HEK293 (cell line): ENCODE results near the gene NEB.

Experiments used
- CTCF ChIA-PET: fragments of 350-600 bp; formaldehyde crosslinking; extraction: SDS; loops from one replicate; lab custom pipeline; 2021; ENCODE audit warnings: antibody characterized with exemption; lab: Yijun Ruan, JAX
- POLR2A ChIA-PET: fragments of 300-600 bp; formaldehyde crosslinking; extraction: SDS; loops from one replicate; lab custom pipeline; 2020; ENCODE audit warnings: antibody characterized with exemption, inconsistent platforms; lab: Yijun Ruan, JAX
- H3K27ac ChIP-seq: fragments of 200-500 bp; sonication (Bioruptor generic); 2 replicates; pipeline ENCODE4 v1.5.1; 2014; ENCODE audit warnings: low read depth, low read length, control low read depth, inconsistent platforms; ENCODE audit errors: extremely low read depth
- H3K36me3 ChIP-seq, 2 experiments: fragments of 200-500 bp in 1 of 2; sonication (Bioruptor generic) in 1 of 2; 1 replicate in 1 of 2; 2 replicates in 1 of 2; pipeline ENCODE4 v1.5.1; 2014 to 2017; ENCODE audit warnings: inconsistent platforms in 2 of 2, low read length in 2 of 2; ENCODE audit not compliant: control insufficient read depth in 2 of 2, insufficient read depth in 1 of 2
- H3K4me1 ChIP-seq: fragments of 200-500 bp; sonication (Bioruptor generic); 2 replicates; pipeline ENCODE4 v1.5.1; 2014; ENCODE audit warnings: mild to moderate bottlenecking, low read length, inconsistent platforms; ENCODE audit not compliant: control insufficient read depth, insufficient read depth
- H3K4me3 ChIP-seq: 2 replicates; pipeline ENCODE4 v1.5.1; 2011; ENCODE audit warnings: low read depth, mild to moderate bottlenecking, control low read depth, low read length, moderate library complexity
- H3K9me3 ChIP-seq: fragments of 200-500 bp; sonication (Bioruptor generic); 2 replicates; pipeline ENCODE4 v1.5.1; 2014; ENCODE audit warnings: low read depth, low read length, inconsistent platforms; ENCODE audit not compliant: control insufficient read depth, insufficient read depth
- BCL11B ChIP-seq: fragments of 450-650 bp; formaldehyde crosslinking; IDR thresholded peaks from 2 replicates; pipeline ENCODE4 v1.5.1; 2016; ENCODE audit warnings: low read depth, missing biosample characterization, missing genetic modification characterization
- HOXC10 ChIP-seq: sonication (generic); formaldehyde crosslinking; IDR thresholded peaks from 2 replicates; pipeline ENCODE4 v1.8.1; 2023; ENCODE audit warnings: mild to moderate bottlenecking, missing genetic modification reagents
- INSM2 ChIP-seq: fragments of 450-650 bp; formaldehyde crosslinking; IDR thresholded peaks from 2 replicates; pipeline ENCODE4 v1.5.1; 2016; ENCODE audit warnings: missing biosample characterization, missing genetic modification characterization
- OVOL3 ChIP-seq: fragments of 450-650 bp; formaldehyde crosslinking; IDR thresholded peaks from 2 replicates; pipeline ENCODE4 v1.5.1; 2016; ENCODE audit warnings: missing biosample characterization, missing genetic modification characterization
- PRDM6 ChIP-seq: fragments of 450-650 bp; formaldehyde crosslinking; IDR thresholded peaks from 2 replicates; pipeline ENCODE4 v1.5.1; 2017; ENCODE audit warnings: missing biosample characterization, missing genetic modification characterization
- RBAK ChIP-seq: fragments of 450-650 bp; formaldehyde crosslinking; IDR thresholded peaks from 2 replicates; pipeline ENCODE4 v1.5.1; 2016; ENCODE audit warnings: missing biosample characterization, missing genetic modification characterization
- TCF7L2 ChIP-seq: IDR thresholded peaks from 2 replicates; pipeline ENCODE4 v1.6.1; 2011; ENCODE audit warnings: low read depth, mild to moderate bottlenecking, inconsistent platforms, low read length, moderate library complexity, borderline replicate concordance
- TRIM28 ChIP-seq: IDR thresholded peaks from 2 replicates; pipeline ENCODE4 v1.6.1; 2011; ENCODE audit warnings: low read length, control low read depth, borderline replicate concordance
- ZFP41 ChIP-seq: fragments of 450-650 bp; formaldehyde crosslinking; IDR thresholded peaks from 2 replicates; pipeline ENCODE4 v1.5.1; 2016; ENCODE audit warnings: missing biosample characterization, missing genetic modification characterization, borderline replicate concordance
- ZNF133 ChIP-seq: fragments of 450-650 bp; formaldehyde crosslinking; IDR thresholded peaks from 2 replicates; pipeline ENCODE4 v1.5.1; 2016; ENCODE audit warnings: missing biosample characterization, missing genetic modification characterization
- ZNF138 ChIP-seq: fragments of 450-650 bp; formaldehyde crosslinking; IDR thresholded peaks from 2 replicates; pipeline ENCODE4 v1.5.1; 2016; ENCODE audit warnings: missing biosample characterization, missing genetic modification characterization, borderline replicate concordance
- ZNF155 ChIP-seq: fragments of 450-650 bp; formaldehyde crosslinking; IDR thresholded peaks from 2 replicates; pipeline ENCODE4 v1.5.1; 2016; ENCODE audit warnings: missing biosample characterization, missing genetic modification characterization
- ZNF184 ChIP-seq: fragments of 450-650 bp; IDR thresholded peaks from 2 replicates; pipeline ENCODE4 v1.5.1; 2018; ENCODE audit warnings: missing biosample characterization, mild to moderate bottlenecking, missing genetic modification characterization
- ZNF214 ChIP-seq: fragments of 450-650 bp; formaldehyde crosslinking; IDR thresholded peaks from 2 replicates; pipeline ENCODE4 v1.5.1; 2017; ENCODE audit warnings: missing biosample characterization, mild to moderate bottlenecking, missing genetic modification characterization, borderline replicate concordance
- ZNF221 ChIP-seq: fragments of 450-650 bp; formaldehyde crosslinking; IDR thresholded peaks from 2 replicates; pipeline ENCODE4 v1.5.1; 2017; ENCODE audit warnings: missing biosample characterization, missing genetic modification characterization, borderline replicate concordance
- ZNF274 ChIP-seq, 2 experiments: fragments of 200-500 bp in 1 of 2; fragments of 450-650 bp in 1 of 2; sonication (Bioruptor generic) in 1 of 2; formaldehyde crosslinking in 1 of 2; IDR thresholded peaks; 2 replicates each; pipeline versions ENCODE4 v1.5.1 to v1.6.1; 2014 to 2016; ENCODE audit warnings: borderline replicate concordance in 1 of 2, inconsistent platforms in 1 of 2, low read length in 1 of 2, missing biosample characterization in 1 of 2, missing genetic modification characterization in 1 of 2
- ZNF324 ChIP-seq: fragments of 450-650 bp; formaldehyde crosslinking; IDR thresholded peaks from 2 replicates; pipeline ENCODE4 v1.5.1; 2016; ENCODE audit warnings: missing biosample characterization, missing genetic modification characterization
- ZNF37A ChIP-seq: fragments of 450-650 bp; IDR thresholded peaks from 2 replicates; pipeline ENCODE4 v1.5.1; 2018; ENCODE audit warnings: missing biosample characterization, missing genetic modification characterization
- ZNF391 ChIP-seq: fragments of 450-650 bp; formaldehyde crosslinking; IDR thresholded peaks from 2 replicates; pipeline ENCODE4 v1.5.1; 2016; ENCODE audit warnings: low read depth, missing biosample characterization, missing genetic modification characterization, borderline replicate concordance
- ZNF394 ChIP-seq: fragments of 450-650 bp; formaldehyde crosslinking; IDR thresholded peaks from 2 replicates; pipeline ENCODE4 v1.5.1; 2016; ENCODE audit warnings: missing biosample characterization, missing genetic modification characterization, mild to moderate bottlenecking, moderate library complexity, borderline replicate concordance
- ZNF530 ChIP-seq: fragments of 450-650 bp; formaldehyde crosslinking; IDR thresholded peaks from 2 replicates; pipeline ENCODE4 v1.5.1; 2016; ENCODE audit warnings: low read depth, missing biosample characterization, missing genetic modification characterization
- ZNF558 ChIP-seq: fragments of 450-650 bp; formaldehyde crosslinking; IDR thresholded peaks from 2 replicates; pipeline ENCODE4 v1.5.1; 2016; ENCODE audit warnings: missing biosample characterization, missing genetic modification characterization

Gene NEB

GRCh38 chr2:151718247-151718646 lies 16.0 kb downstream of the NEB start:
- H3K36me3 ChIP-seq: no peaks in the 10 kb centered on the region
- POLR2A ChIA-PET: no interaction called here

GRCh38 chr2:151716721-151717120 lies 17.6 kb downstream of the NEB start:
- no peak overlapping the region for H3K27ac ChIP-seq
- no peaks in the 10 kb centered on the region for H3K9me3 ChIP-seq
- H3K4me1 ChIP-seq: no peaks in the 10 kb centered on the region
- no peaks in the 10 kb centered on the region for H3K36me3 ChIP-seq
- TF ChIP-seq ZNF530 (tag by site-specific recombination): no peak
- CTCF ChIA-PET: interaction anchor here (0.6 kb wide), 1 partner anchor 1042 kb away, joined by 3 read pairs; no protein-coding TSS in a partner anchor
- no peak overlapping the region for H3K4me3 ChIP-seq
- POLR2A ChIA-PET: no interaction called here

More at GRCh38 chr2:151718247-151718646, 16.0 kb downstream of the NEB start:
- no peak for TF ChIP-seq ZNF138 (tag by site-specific recombination)
- no peak for TF ChIP-seq HOXC10 (CRISPR knock-in tag)
- TF ChIP-seq BCL11B (tag by site-specific recombination): no peak
- TF ChIP-seq ZNF184: no peak
- no peak for TF ChIP-seq ZNF133 (tag by site-specific recombination)
- TF ChIP-seq ZNF221 (tag by site-specific recombination): no peak
- no peak for TF ChIP-seq ZNF394 (tag by site-specific recombination)
- Histone ChIP-seq H3K27ac (no peak overlapping the region), H3K4me3 (no peak overlapping the region), H3K9me3 (no peaks in the 10 kb centered on the region), H3K4me1 (no peaks in the 10 kb centered on the region)
- CTCF ChIA-PET: interaction anchor here (0.6 kb wide), 1 partner anchor 1874 kb away, joined by 3 read pairs; no protein-coding TSS in a partner anchor

DNA sequence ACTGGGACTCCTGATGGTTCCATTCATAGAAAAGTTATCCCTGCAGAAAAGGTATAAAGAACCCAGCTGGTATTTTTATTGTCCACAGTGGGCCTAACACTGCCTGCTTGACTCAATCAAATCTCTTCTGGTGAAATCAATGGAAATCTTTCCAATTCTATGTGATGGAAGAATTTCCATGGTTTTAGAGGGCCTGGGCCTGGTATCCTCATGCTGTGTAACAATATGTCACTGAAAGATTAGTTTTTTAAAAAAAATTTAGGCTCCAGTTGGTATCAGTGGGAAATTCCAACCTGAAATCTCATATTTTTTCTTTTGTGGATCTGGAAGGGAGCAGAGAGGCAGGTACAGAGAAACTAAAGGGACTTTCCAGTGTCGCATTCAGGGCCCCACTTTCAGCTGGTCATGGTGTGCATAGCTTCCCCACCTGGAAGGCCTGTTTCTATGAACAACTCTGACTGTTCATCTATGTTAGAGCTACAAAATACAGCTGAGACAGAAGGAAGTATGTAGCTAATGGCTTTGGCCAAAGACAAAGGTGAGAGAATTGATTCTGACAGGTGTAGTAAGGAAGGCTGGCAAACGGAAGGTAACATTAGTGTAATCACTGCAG lies 20.9 kb downstream of the NEB start:
- CTCF ChIA-PET: interaction anchor here (1.0 kb wide), 1 partner anchor 15 kb away, joined by 3 read pairs; no protein-coding TSS in a partner anchor
- Histone ChIP-seq H3K4me3 (no peak overlapping the region), H3K9me3 (no peaks in the 10 kb centered on the region), H3K4me1 (no peaks in the 10 kb centered on the region), H3K36me3 (no peaks in the 10 kb centered on the region), H3K27ac (no peak overlapping the region)
- POLR2A ChIA-PET: no interaction called here
- no peak for TF ChIP-seq ZNF214 (tag by site-specific recombination)
- TF ChIP-seq OVOL3 (tag by site-specific recombination): no peak
- TF ChIP-seq HOXC10 (CRISPR knock-in tag): no peak
- no peak for TF ChIP-seq TRIM28
- no peak for TF ChIP-seq ZNF324 (tag by site-specific recombination)
- no peak for TF ChIP-seq ZFP41 (tag by site-specific recombination)
- no peak for TF ChIP-seq ZNF558 (tag by site-specific recombination)
- TF ChIP-seq ZNF394 (tag by site-specific recombination): no peak
- no peak for TF ChIP-seq INSM2
- TF ChIP-seq TCF7L2: no peak
- no peak for TF ChIP-seq ZNF274 (IDR thresholded peaks at IDR 0.05; ENCODE audit: low read length)
- no peak for TF ChIP-seq ZNF274 (tag by site-specific recombination; IDR thresholded peaks at IDR 0.05; ENCODE audit: borderline replicate concordance)
- TF ChIP-seq ZNF155 (tag by site-specific recombination): no peak
- TF ChIP-seq ZNF37A (tag by site-specific recombination): no peak
- TF ChIP-seq PRDM6 (tag by site-specific recombination): no peak
- no peak for TF ChIP-seq RBAK (tag by site-specific recombination)
- TF ChIP-seq ZNF391 (tag by site-specific recombination): no peak
